ENCODE results near the gene SLC39A3. TPM values are rescaled to one million over a fixed set of nuclear protein-coding genes. Genes with fewer than 3 reads are reported as not detected.

Gene SLC39A3
- polyA plus RNA-seq (2013): 94.6 TPM

- peaks cover 2 to 36% (median 21%) of the 10 kb centered on the region in 4 experiments for H3K4me1 ChIP-seq (ENCODE audit: control extremely low read depth in 1 of 4, control insufficient read depth in 4 of 4, insufficient read depth in 4 of 4, low read length in 3 of 4)
- H3K36me3 ChIP-seq (ENCODE audit: control insufficient read depth in 4 of 4, insufficient read depth in 4 of 4, low read length in 3 of 4): peaks cover 9 to 26% (median 25%) of the 10 kb centered on the region in 4 experiments
- H3K27ac ChIP-seq (ENCODE audit: insufficient read depth in 1 of 2, low read depth in 1 of 2, low read length in 2 of 2, poor library complexity in 1 of 2, severe bottlenecking in 2 of 2): peak within 1 kb of the TSS; percentile 87 to 96
- ChIA-PET POLR2A (interaction anchor here (0.8 to 1.8 kb wide), 7 partner anchors 13 to 211 kb away, joined by 3 to 9 read pairs (median 5); no protein-coding TSS in a partner anchor), CTCF (interaction anchor here (0.7 to 1.9 kb wide), 9 partner anchors 9 to 195 kb away, joined by 3 to 8 read pairs (median 3); no protein-coding TSS in a partner anchor)
- H3K4me3 ChIP-seq (ENCODE audit: control insufficient read depth in 1 of 7, extremely low read depth in 1 of 7, insufficient read depth in 4 of 7, low read depth in 2 of 7, low read length in 6 of 7): peak within 1 kb of the TSS; percentile 82 to 100 (median 99)
- H3K9me3 ChIP-seq (ENCODE audit: control extremely low read depth in 1 of 5, control insufficient read depth in 4 of 5, insufficient read depth in 2 of 5, low read depth in 1 of 5, low read length in 4 of 5): peaks cover 0 to 6% (median 4%) of the 10 kb centered on the region in 5 experiments
- WGBS (ENCODE audit: insufficient coverage): under 1% methylated on average over 62 of the region's 64 CpGs
- no peaks in the 10 kb centered on the region for H3K27me3 ChIP-seq (replicated peaks in 2 of 5; ENCODE audit: control insufficient read depth in 4 of 5, insufficient read depth in 5 of 5, low read length in 4 of 5)
- peak; percentile 99 for DNase-seq
Observed at GRCh38 chr19:2739602-2740313, at the start of gene SLC39A3. Gene SLC39A3 (minus strand): TSS chr19:2740017. CDS start chr19:2737257, 2,760 bp downstream.

GRCh38 chr19:2788237-2788636 lies 48.4 kb upstream of the SLC39A3 start:
- ChIA-PET POLR2A (no interaction called here), CTCF (no interaction called here)
- H3K9me3 ChIP-seq (ENCODE audit: control extremely low read depth in 1 of 5, control insufficient read depth in 4 of 5, insufficient read depth in 2 of 5, low read depth in 1 of 5, low read length in 4 of 5): no peaks in the 10 kb centered on the region
- WGBS (ENCODE audit: insufficient coverage): 94% methylated on average over 5 of the region's 5 CpGs
- H3K4me3 ChIP-seq (ENCODE audit: control insufficient read depth in 1 of 7, extremely low read depth in 1 of 7, insufficient read depth in 4 of 7, low read depth in 2 of 7, low read length in 6 of 7): no peak overlapping the region
- H3K27ac ChIP-seq (ENCODE audit: insufficient read depth in 1 of 2, low read depth in 1 of 2, low read length in 2 of 2, poor library complexity in 1 of 2, severe bottlenecking in 2 of 2): peak overlapping the region in 1 of 2 experiments; percentile 9
- H3K36me3 ChIP-seq (ENCODE audit: control insufficient read depth in 4 of 4, insufficient read depth in 4 of 4, low read length in 3 of 4): peaks cover 0 to 40% (median 16%) of the 10 kb centered on the region in 4 experiments
- peaks cover 10 to 26% (median 22%) of the 10 kb centered on the region in 4 experiments for H3K4me1 ChIP-seq (ENCODE audit: control extremely low read depth in 1 of 4, control insufficient read depth in 4 of 4, insufficient read depth in 4 of 4, low read length in 3 of 4)
- no peak for DNase-seq
- no peaks in the 10 kb centered on the region for H3K27me3 ChIP-seq (replicated peaks in 2 of 5; ENCODE audit: control insufficient read depth in 4 of 5, insufficient read depth in 5 of 5, low read length in 4 of 5)

GRCh38 chr19:2787115-2787514 lies 47.3 kb upstream of the SLC39A3 start:
- CTCF ChIA-PET: no interaction called here
- H3K9me3 ChIP-seq (ENCODE audit: control extremely low read depth in 1 of 5, control insufficient read depth in 4 of 5, insufficient read depth in 2 of 5, low read depth in 1 of 5, low read length in 4 of 5): no peaks in the 10 kb centered on the region
- no peak for DNase-seq
- no peak overlapping the region for H3K27ac ChIP-seq (ENCODE audit: insufficient read depth in 1 of 2, low read depth in 1 of 2, low read length in 2 of 2, poor library complexity in 1 of 2, severe bottlenecking in 2 of 2)
- POLR2A ChIA-PET: no interaction called here
- peaks cover 0 to 38% (median 16%) of the 10 kb centered on the region in 4 experiments for H3K36me3 ChIP-seq (ENCODE audit: control insufficient read depth in 4 of 4, insufficient read depth in 4 of 4, low read length in 3 of 4)
- no peaks in the 10 kb centered on the region for H3K27me3 ChIP-seq (replicated peaks in 2 of 5; ENCODE audit: control insufficient read depth in 4 of 5, insufficient read depth in 5 of 5, low read length in 4 of 5)
- 98% methylated on average over 5 of the region's 8 CpGs for WGBS (ENCODE audit: insufficient coverage)
- H3K4me1 ChIP-seq (ENCODE audit: control extremely low read depth in 1 of 4, control insufficient read depth in 4 of 4, insufficient read depth in 4 of 4, low read length in 3 of 4): peaks cover 14 to 36% (median 27%) of the 10 kb centered on the region in 4 experiments
- H3K4me3 ChIP-seq (ENCODE audit: control insufficient read depth in 1 of 7, extremely low read depth in 1 of 7, insufficient read depth in 4 of 7, low read depth in 2 of 7, low read length in 6 of 7): no peak overlapping the region

GRCh38 chr19:2785244-2785997 lies 45.6 kb upstream of the SLC39A3 start, which contains the start of gene THOP1:
Gene THOP1 (plus strand): TSS chr19:2785503. CDS start chr19:2785663, 160 bp downstream.
- H3K4me1 ChIP-seq (ENCODE audit: control extremely low read depth in 1 of 4, control insufficient read depth in 4 of 4, insufficient read depth in 4 of 4, low read length in 3 of 4): peaks cover 14 to 46% (median 33%) of the 10 kb centered on the region in 4 experiments
- POLR2A ChIA-PET: no interaction called here
- no peaks in the 10 kb centered on the region for H3K27me3 ChIP-seq (replicated peaks in 2 of 5; ENCODE audit: control insufficient read depth in 4 of 5, insufficient read depth in 5 of 5, low read length in 4 of 5)
- peak; percentile 98 to 99 (median 99) for DNase-seq
- under 1% methylated on average over 61 of the region's 78 CpGs for WGBS (ENCODE audit: insufficient coverage)
- peak within 1 kb of the TSS; percentile 40 to 79 for H3K27ac ChIP-seq (ENCODE audit: insufficient read depth in 1 of 2, low read depth in 1 of 2, low read length in 2 of 2, poor library complexity in 1 of 2, severe bottlenecking in 2 of 2)
- peaks cover 0 to 25% (median 8%) of the 10 kb centered on the region in 4 experiments for H3K36me3 ChIP-seq (ENCODE audit: control insufficient read depth in 4 of 4, insufficient read depth in 4 of 4, low read length in 3 of 4)
- CTCF ChIA-PET: interaction anchor here (0.8 kb wide), 1 partner anchor 15 kb away, joined by 3 read pairs; no protein-coding TSS in a partner anchor
- H3K4me3 ChIP-seq (ENCODE audit: control insufficient read depth in 1 of 7, extremely low read depth in 1 of 7, insufficient read depth in 4 of 7, low read depth in 2 of 7, low read length in 6 of 7): peak within 1 kb of the TSS; percentile 62 to 94 (median 81)
- H3K9me3 ChIP-seq (ENCODE audit: control extremely low read depth in 1 of 5, control insufficient read depth in 4 of 5, insufficient read depth in 2 of 5, low read depth in 1 of 5, low read length in 4 of 5): no peaks in the 10 kb centered on the region

- peak overlapping the region in 5 of 7 experiments; percentile 83 to 99 (median 95) for H3K4me3 ChIP-seq (ENCODE audit: control insufficient read depth in 1 of 7, extremely low read depth in 1 of 7, insufficient read depth in 4 of 7, low read depth in 2 of 7, low read length in 6 of 7)
- H3K9me3 ChIP-seq (ENCODE audit: control extremely low read depth in 1 of 5, control insufficient read depth in 4 of 5, insufficient read depth in 2 of 5, low read depth in 1 of 5, low read length in 4 of 5): no peaks in the 10 kb centered on the region
- DNase-seq: no peak
- WGBS (ENCODE audit: insufficient coverage): 94% methylated on average over 6 of the region's 7 CpGs
- H3K36me3 ChIP-seq (ENCODE audit: control insufficient read depth in 4 of 4, insufficient read depth in 4 of 4, low read length in 3 of 4): peaks cover 0 to 20% (median 9%) of the 10 kb centered on the region in 4 experiments
- ChIA-PET CTCF (interaction anchor here (1.2 to 2.2 kb wide), 2 partner anchors 136 to 356 kb away, joined by 3 to 7 read pairs; partner anchors contain the start of gene TIMM13), POLR2A (interaction anchor here (1.0 kb wide), 1 partner anchor 518 kb away, joined by 4 read pairs; no protein-coding TSS in a partner anchor)
- peak overlapping the region in 1 of 2 experiments; percentile 66 for H3K27ac ChIP-seq (ENCODE audit: insufficient read depth in 1 of 2, low read depth in 1 of 2, low read length in 2 of 2, poor library complexity in 1 of 2, severe bottlenecking in 2 of 2)
- peaks cover 14 to 47% (median 33%) of the 10 kb centered on the region in 4 experiments for H3K4me1 ChIP-seq (ENCODE audit: control extremely low read depth in 1 of 4, control insufficient read depth in 4 of 4, insufficient read depth in 4 of 4, low read length in 3 of 4)
- no peaks in the 10 kb centered on the region for H3K27me3 ChIP-seq (replicated peaks in 2 of 5; ENCODE audit: control insufficient read depth in 4 of 5, insufficient read depth in 5 of 5, low read length in 4 of 5)
Observed at GRCh38 chr19:2783781-2784145, 43.9 kb upstream of the SLC39A3 start.

- WGBS (ENCODE audit: insufficient coverage): under 1% methylated on average over 66 of the region's 68 CpGs
- Histone ChIP-seq H3K4me3 (ENCODE audit: control insufficient read depth in 1 of 7, extremely low read depth in 1 of 7, insufficient read depth in 4 of 7, low read depth in 2 of 7, low read length in 6 of 7) (peak within 1 kb of the TSS; percentile 72 to 99 (median 89)), H3K36me3 (ENCODE audit: control insufficient read depth in 4 of 4, insufficient read depth in 4 of 4, low read length in 3 of 4) (peaks cover 0 to 20% (median 12%) of the 10 kb centered on the region in 4 experiments), H3K4me1 (ENCODE audit: control extremely low read depth in 1 of 4, control insufficient read depth in 4 of 4, insufficient read depth in 4 of 4, low read length in 3 of 4) (peaks cover 14 to 47% (median 33%) of the 10 kb centered on the region in 4 experiments), H3K9me3 (ENCODE audit: control extremely low read depth in 1 of 5, control insufficient read depth in 4 of 5, insufficient read depth in 2 of 5, low read depth in 1 of 5, low read length in 4 of 5) (no peaks in the 10 kb centered on the region), H3K27me3 (replicated peaks in 2 of 5; ENCODE audit: control insufficient read depth in 4 of 5, insufficient read depth in 5 of 5, low read length in 4 of 5) (no peaks in the 10 kb centered on the region), H3K27ac (ENCODE audit: insufficient read depth in 1 of 2, low read depth in 1 of 2, low read length in 2 of 2, poor library complexity in 1 of 2, severe bottlenecking in 2 of 2) (peak within 1 kb of the TSS; percentile 92 to 96)
- peak; percentile 98 to 99 (median 99) for DNase-seq
- ChIA-PET CTCF (interaction anchor here (2.2 kb wide), 1 partner anchor 135 kb away, joined by 7 read pairs; no protein-coding TSS in a partner anchor), POLR2A (interaction anchor here (1.0 kb wide), 1 partner anchor 517 kb away, joined by 4 read pairs; no protein-coding TSS in a partner anchor)
Observed at GRCh38 chr19:2782936-2783780, 43.3 kb upstream of the SLC39A3 start, which contains the start of gene SGTA. Gene SGTA (minus strand): TSS chr19:2783273. CDS start chr19:2769068, 14,205 bp downstream.
